OCI-LY7 (cell line): Measurements from ENCODE around the gene COL16A1.

Source experiments
- CTCF ChIP-seq: fragments of 200-600 bp; sonication (generic); conservative IDR thresholded peaks from 2 replicates; pipeline ENCODE4 v1.5.1; 2014; ENCODE audit warnings: mild to moderate bottlenecking, antibody characterized with exemption, low read length, moderate library complexity, mixed read lengths
- EZH2phosphoT487 ChIP-seq: fragments of 200-600 bp; sonication (generic); IDR thresholded peaks from 2 replicates; pipeline ENCODE4 v1.6.1; 2018; ENCODE audit warnings: low read depth, borderline replicate concordance, mild to moderate bottlenecking, mixed run types, antibody characterized with exemption, low read length, moderate library complexity, mixed read lengths

GRCh38 chr1:31725134-31725533 lies 21.3 kb upstream of the COL16A1 start:
- TF ChIP-seq CTCF (no peak), EZH2phosphoT487 (no peak)
